ENCODE measurements around the gene BRICD5. TPM values are rescaled to one million over a fixed set of nuclear protein-coding genes. Genes with fewer than 3 reads are reported as not detected.

Gene BRICD5
- total and polyA plus RNA-seq, 8 donors = 2.6 to 78.8 (median 9.7) TPM

- H3K4me1 ChIP-seq = no peaks in the 10 kb centered on the region
- TF ChIP-seq EP300 (IDR thresholded peaks at IDR 0.05) (no peak), POLR2AphosphoS5 (IDR thresholded peaks at IDR 0.05) (no peak), POLR2A (IDR thresholded peaks at IDR 0.05) (no peak), CTCF (IDR thresholded peaks at IDR 0.05) (no peak)
- intact Hi-C loops (cut with DNase I; ENCODE audit: low total_unique reads) = no loop called here
- DNase-seq = no peak
- H3K9me3 ChIP-seq = no peaks in the 10 kb centered on the region
- H3K27ac ChIP-seq = no peak overlapping the region
- WGBS, 5 donors = 56 to 76% (median 73%) methylated on average over 1 to 17 of the region's 17 CpGs
- H3K27me3 ChIP-seq = no peaks in the 10 kb centered on the region
- no peaks in the 10 kb centered on the region for H3K36me3 ChIP-seq
- no peak overlapping the region for H3K4me3 ChIP-seq
Observed at GRCh38 chr16:2187212-2187611, 23.5 kb downstream of the BRICD5 start.

- Histone ChIP-seq H3K4me1 (no peaks in the 10 kb centered on the region), H3K4me3 (no peak overlapping the region), H3K27me3 (no peaks in the 10 kb centered on the region), H3K27ac (no peak overlapping the region), H3K36me3 (no peaks in the 10 kb centered on the region), H3K9me3 (no peaks in the 10 kb centered on the region)
- intact Hi-C loops (cut with DNase I; ENCODE audit: low total_unique reads) = no loop called here
- TF ChIP-seq EP300 (IDR thresholded peaks at IDR 0.05) (no peak), CTCF (IDR thresholded peaks at IDR 0.05) (no peak), POLR2AphosphoS5 (IDR thresholded peaks at IDR 0.05) (no peak), POLR2A (IDR thresholded peaks at IDR 0.05) (no peak)
- no peak for DNase-seq
- 84 to 93% (median 88%) methylated on average over 16 to 20 of the region's 20 CpGs for WGBS, 5 donors
Observed at GRCh38 chr16:2186505-2186904, 24.2 kb downstream of the BRICD5 start.

GRCh38 chr16:2186064-2186463 is 24.6 kb downstream of the BRICD5 start:
- Histone ChIP-seq H3K27me3 (no peaks in the 10 kb centered on the region), H3K4me1 (no peaks in the 10 kb centered on the region), H3K4me3 (no peak overlapping the region), H3K36me3 (no peaks in the 10 kb centered on the region), H3K9me3 (no peaks in the 10 kb centered on the region), H3K27ac (no peak overlapping the region)
- intact Hi-C loops (cut with DNase I; ENCODE audit: low total_unique reads) = no loop called here
- WGBS, 5 donors = 86 to 89% (median 87%) methylated on average over 13 of the region's 13 CpGs
- TF ChIP-seq POLR2AphosphoS5 (IDR thresholded peaks at IDR 0.05) (no peak), CTCF (IDR thresholded peaks at IDR 0.05) (no peak), POLR2A (IDR thresholded peaks at IDR 0.05) (no peak), EP300 (IDR thresholded peaks at IDR 0.05) (no peak)
- no peak for DNase-seq

GRCh38 chr16:2184962-2185361 is 25.7 kb downstream of the BRICD5 start:
- H3K27me3 ChIP-seq = no peaks in the 10 kb centered on the region
- H3K9me3 ChIP-seq = no peaks in the 10 kb centered on the region
- TF ChIP-seq POLR2AphosphoS5 (IDR thresholded peaks at IDR 0.05) = no peak
- no peak for TF ChIP-seq POLR2A (IDR thresholded peaks at IDR 0.05)
- TF ChIP-seq CTCF (IDR thresholded peaks at IDR 0.05) = no peak
- TF ChIP-seq EP300 (IDR thresholded peaks at IDR 0.05) = no peak
- 73 to 100% (median 82%) methylated on average over 1 to 20 of the region's 20 CpGs for WGBS, 5 donors
- H3K4me1 ChIP-seq = no peaks in the 10 kb centered on the region
- no peaks in the 10 kb centered on the region for H3K36me3 ChIP-seq
- no peak for DNase-seq
- no peak overlapping the region for H3K4me3 ChIP-seq
- H3K27ac ChIP-seq = no peak overlapping the region
- intact Hi-C loops (cut with DNase I; ENCODE audit: low total_unique reads) = no loop called here
